H1 (cell line): ENCODE measurements around the gene PHGDH. TPM values are rescaled to one million over a fixed set of nuclear protein-coding genes. Genes with fewer than 3 reads are reported as not detected.

Experiments
- CTCF ChIA-PET: fragments of 300-600 bp; sonication (Branson Sonifier 250); formaldehyde crosslinking; loops from one replicate; lab custom pipeline; 2021; ENCODE audit not compliant: partially characterized antibody; lab: Charles Lee
- POLR2A ChIA-PET: fragments of 300-600 bp; sonication (Branson Sonifier 250); formaldehyde crosslinking; loops from one replicate; lab custom pipeline; 2021; ENCODE audit warnings: inconsistent platforms; ENCODE audit not compliant: partially characterized antibody; lab: Charles Lee
- DNase-seq, 2 experiments: peaks; one replicate each; pipeline versions ENCODE4 v3.0.0 to v3.0.0-alpha.2; 2010 to 2022; ENCODE audit warnings: low spot score in 2 of 2, low read depth in 1 of 2, mixed read lengths in 1 of 2
- FAIRE-seq: peaks from 2 replicates; lab custom pipeline; 2011; peaks lifted over from hg19 to GRCh38; lab: Jason Lieb, UNC
- H2AFZ ChIP-seq: 2 replicates; pipeline ENCODE4 v1.8.1; 2012; ENCODE audit warnings: low read length, inconsistent platforms
- H2AK5ac ChIP-seq: 2 replicates; pipeline ENCODE4 v1.6.1; 2013; ENCODE audit warnings: low read depth, low read length
- H2BK120ac ChIP-seq: replicated peaks from 2 replicates; pipeline ENCODE3; 2013; ENCODE audit warnings: low read depth, low read length, inconsistent platforms
- H2BK12ac ChIP-seq: 2 replicates; pipeline ENCODE4 v1.6.1; 2013; ENCODE audit warnings: low read depth, low read length
- H2BK15ac ChIP-seq: 2 replicates; pipeline ENCODE4 v1.6.1; 2013; ENCODE audit warnings: low read length
- H2BK20ac ChIP-seq: 2 replicates; pipeline ENCODE4 v1.6.1; 2013; ENCODE audit warnings: low read length
- H2BK5ac ChIP-seq: 2 replicates; pipeline ENCODE4 v1.6.1; 2013; ENCODE audit warnings: low read depth, low read length
- H3K14ac ChIP-seq: 2 replicates; pipeline ENCODE4 v1.6.1; 2013; ENCODE audit warnings: inconsistent platforms; ENCODE audit not compliant: insufficient read length
- H3K18ac ChIP-seq: 2 replicates; pipeline ENCODE4 v1.6.1; 2013; ENCODE audit warnings: low read length; ENCODE audit errors: extremely low read depth
- H3K23ac ChIP-seq: 2 replicates; pipeline ENCODE4 v1.6.1; 2013; ENCODE audit warnings: inconsistent platforms; ENCODE audit not compliant: insufficient read length
- H3K23me2 ChIP-seq: 2 replicates; pipeline ENCODE4 v1.6.1; 2013; ENCODE audit warnings: low read depth, low read length
- H3K27ac ChIP-seq: 2 replicates; pipeline ENCODE4 v1.6.1; 2011; ENCODE audit warnings: low read depth, low read length, inconsistent platforms
- H3K27me3 ChIP-seq, 4 experiments: replicated peaks in 1 of 4; 1 replicate in 1 of 4; 2 replicates in 3 of 4; pipeline versions ENCODE4 v1.6.1 to v1.8.1; 2011 to 2013; ENCODE audit warnings: low read length in 3 of 4, mild to moderate bottlenecking in 3 of 4, inconsistent platforms in 2 of 4, mixed read lengths in 2 of 4, moderate library complexity in 1 of 4; ENCODE audit not compliant: control insufficient read depth in 3 of 4, insufficient read depth in 3 of 4; ENCODE audit errors: extremely low read depth in 1 of 4
- H3K36me3 ChIP-seq, 4 experiments: 2 replicates each; pipeline versions ENCODE4 v1.6.1 to v1.8.1; 2011 to 2013; ENCODE audit warnings: mild to moderate bottlenecking in 4 of 4, low read length in 3 of 4, moderate library complexity in 2 of 4, control low read depth in 1 of 4, inconsistent platforms in 1 of 4; ENCODE audit not compliant: insufficient read depth in 4 of 4, control insufficient read depth in 2 of 4
- H3K4ac ChIP-seq: replicated peaks from 2 replicates; pipeline ENCODE3; 2013; ENCODE audit warnings: low read length, low read depth, mixed read lengths, inconsistent platforms; ENCODE audit not compliant: insufficient read length
- H3K4me1 ChIP-seq, 4 experiments: replicated peaks in 1 of 4; 1 replicate in 1 of 4; 2 replicates in 3 of 4; pipeline versions ENCODE4 v1.6.1 to v1.8.1; 2011 to 2013; ENCODE audit warnings: low read length in 3 of 4, inconsistent platforms in 2 of 4, mixed read lengths in 1 of 4; ENCODE audit not compliant: insufficient read depth in 4 of 4, control insufficient read depth in 3 of 4
- H3K4me2 ChIP-seq, 2 experiments: 2 replicates each; pipeline versions ENCODE4 v1.6.1 to v1.8.1; 2011 to 2013; ENCODE audit warnings: low read depth in 2 of 2, low read length in 2 of 2, control low read depth in 1 of 2, inconsistent platforms in 1 of 2, mild to moderate bottlenecking in 1 of 2; ENCODE audit not compliant: insufficient read depth in 1 of 2
- H3K4me3 ChIP-seq, 4 experiments: fragments of 200-600, 300-600 bp in 1 of 4; sonication (generic), shearing (Covaris generic), sonication (Bioruptor Twin) in 1 of 4; 2 replicates each; pipeline versions ENCODE4 v1.5.1 to v1.8.1; 2011 to 2016; ENCODE audit warnings: low read length in 4 of 4, low read depth in 3 of 4, control low read depth in 2 of 4, inconsistent platforms in 2 of 4, mild to moderate bottlenecking in 2 of 4, mixed read lengths in 1 of 4, moderate library complexity in 1 of 4; ENCODE audit not compliant: insufficient read depth in 2 of 4; ENCODE audit errors: extremely low read depth in 1 of 4
- H3K56ac ChIP-seq: replicated peaks from 2 replicates; pipeline ENCODE3; 2013; ENCODE audit warnings: low read depth, mild to moderate bottlenecking, mixed read lengths, low read length, inconsistent platforms; ENCODE audit not compliant: insufficient read length
- H3K79me1 ChIP-seq: 2 replicates; pipeline ENCODE4 v1.6.1; 2013; ENCODE audit warnings: low read depth, low read length, control low read depth
- H3K79me2 ChIP-seq, 2 experiments: 2 replicates each; pipeline versions ENCODE4 v1.6.1 to v1.8.1; 2012 to 2013; ENCODE audit warnings: low read length in 2 of 2, mild to moderate bottlenecking in 2 of 2, inconsistent platforms in 1 of 2; ENCODE audit not compliant: insufficient read depth in 2 of 2, control insufficient read depth in 1 of 2
- H3K9ac ChIP-seq, 4 experiments: replicated peaks in 1 of 4; 1 replicate in 1 of 4; 2 replicates in 3 of 4; pipeline versions ENCODE4 v1.6.1 to v1.8.1; 2011 to 2013; ENCODE audit warnings: low read depth in 3 of 4, low read length in 3 of 4, control low read depth in 2 of 4, mild to moderate bottlenecking in 2 of 4, moderate library complexity in 2 of 4, inconsistent platforms in 1 of 4; ENCODE audit errors: extremely low read depth in 1 of 4
- H3K9me3 ChIP-seq, 2 experiments: 2 replicates each; pipeline versions ENCODE4 v1.6.1 to v1.8.1; 2012 to 2013; ENCODE audit warnings: mild to moderate bottlenecking in 2 of 2, moderate library complexity in 2 of 2, control low read depth in 1 of 2, inconsistent platforms in 1 of 2, low read depth in 1 of 2, low read length in 1 of 2, mixed read lengths in 1 of 2; ENCODE audit not compliant: insufficient read depth in 2 of 2
- H4K20me1 ChIP-seq, 2 experiments: replicated peaks in 1 of 2; 2 replicates each; pipeline versions ENCODE3 to v1.8.1; 2011 to 2013; ENCODE audit warnings: inconsistent platforms in 2 of 2, low read length in 2 of 2, mild to moderate bottlenecking in 1 of 2; ENCODE audit not compliant: insufficient read depth in 2 of 2, control insufficient read depth in 1 of 2
- H4K5ac ChIP-seq: 2 replicates; pipeline ENCODE4 v1.6.1; 2013; ENCODE audit warnings: low read length, low read depth, mixed read lengths, inconsistent platforms; ENCODE audit not compliant: insufficient read length
- H4K8ac ChIP-seq: 2 replicates; pipeline ENCODE4 v1.8.0; 2013; ENCODE audit warnings: mild to moderate bottlenecking, moderate library complexity, low read length, inconsistent platforms; ENCODE audit not compliant: insufficient read depth; ENCODE audit errors: extremely low read depth
- H4K91ac ChIP-seq: replicated peaks from 2 replicates; pipeline ENCODE3; 2013; ENCODE audit warnings: low read length, mixed read lengths, inconsistent platforms; ENCODE audit not compliant: insufficient read length
- ATF2 ChIP-seq: IDR thresholded peaks from 2 replicates; pipeline ENCODE4 v1.6.1; 2012; ENCODE audit warnings: low read length, inconsistent platforms
- BCL11A ChIP-seq, 2 experiments: IDR thresholded peaks; one replicate each; pipeline ENCODE4 v1.6.1; 2011; ENCODE audit warnings: low read depth in 2 of 2, low read length in 2 of 2, mild to moderate bottlenecking in 2 of 2
- CBX8 ChIP-seq: fragments of 300-800, 300-1000 bp; sonication (generic); IDR thresholded peaks from 2 replicates; pipeline ENCODE4 v1.7.1; 2016; ENCODE audit warnings: low read depth, low read length, borderline replicate concordance
- EZH2 ChIP-seq: fragments of 200-600 bp; sonication (generic); IDR thresholded peaks from 2 replicates; pipeline ENCODE4 v1.7.1; 2012; ENCODE audit warnings: low read depth, mild to moderate bottlenecking, moderate library complexity, low read length, inconsistent platforms; ENCODE audit not compliant: severe bottlenecking
- FOSL1 ChIP-seq: IDR thresholded peaks from 2 replicates; pipeline ENCODE4 v1.6.1; 2011; ENCODE audit warnings: mild to moderate bottlenecking, low read depth, low read length, moderate library complexity; ENCODE audit not compliant: insufficient read depth
- GABPA ChIP-seq: IDR thresholded peaks from 2 replicates; pipeline ENCODE4 v1.6.1; 2011; ENCODE audit warnings: mild to moderate bottlenecking, low read length, moderate library complexity, borderline replicate concordance; ENCODE audit not compliant: insufficient read depth
- POU5F1 ChIP-seq: IDR thresholded peaks from 2 replicates; pipeline ENCODE4 v1.6.1; 2011; ENCODE audit warnings: low read depth, mild to moderate bottlenecking, low read length, moderate library complexity
- RFX5 ChIP-seq: IDR thresholded peaks from 2 replicates; pipeline ENCODE4 v1.6.1; 2011; ENCODE audit warnings: low read depth, low read length, improper control_type of control experiment, borderline replicate concordance
- RNF2 ChIP-seq: fragments of 200-900, 300-1000 bp; sonication (generic); IDR thresholded peaks from 2 replicates; pipeline ENCODE4 v1.7.1; 2016; ENCODE audit warnings: borderline replicate concordance, low read depth, mild to moderate bottlenecking, antibody characterized with exemption, low read length; ENCODE audit not compliant: poor library complexity, severe bottlenecking; ENCODE audit errors: missing control alignments
- TAF7 ChIP-seq: optimal IDR thresholded peaks from 2 replicates; pipeline ENCODE3; 2011; ENCODE audit warnings: low read depth, mild to moderate bottlenecking, inconsistent platforms, low read length, moderate library complexity, borderline replicate concordance
- TEAD4 ChIP-seq: IDR thresholded peaks from 2 replicates; pipeline ENCODE4 v1.6.1; 2012; ENCODE audit warnings: low read depth, low read length, inconsistent platforms, mixed read lengths
- WGBS, 2 experiments: shearing (Covaris generic) in 1 of 2; methylation state at CpG; one replicate each; pipeline versions ENCODE4 v1.1.6 to v1.1.7; 2013 to 2015; ENCODE audit warnings: low lambda C conversion rate in 2 of 2, mixed read lengths in 2 of 2, inconsistent platforms in 1 of 2, low coverage in 1 of 2, missing lambda C conversion rate in 1 of 2; ENCODE audit not compliant: insufficient replicate concordance in 2 of 2, insufficient coverage in 1 of 2, insufficient read length in 1 of 2; ENCODE audit errors: extremely low coverage in 1 of 2, missing lambda C conversion rate in 1 of 2; 5-methylcytosine and 5-hydroxymethylcytosine counted together
- polyA plus RNA-seq, 7 experiments: library from polyadenylated mRNA; depleted of rRNA in 3 of 7; stranded (reverse) in 5 of 7; unstranded in 2 of 7; fragments of >200 nt in 5 of 7; fragments of 200-250 nt in 2 of 7; gene quantifications; 1 replicate in 5 of 7; 2 replicates in 1 of 7; 4 replicates in 1 of 7; pipeline versions ENCODE4 v1.2.1 to v1.2.3, GENCODE V29; 2011 to 2013; ENCODE audit warnings: missing spikeins in 2 of 7, mixed read lengths in 2 of 7
- total RNA-seq: library from RNA; stranded (reverse); fragmentation: NEBNext Ultra II Directional; extraction: Animal tissue kit (Norgen Biotek cat#: 25700); gene quantifications from 2 replicates; pipeline ENCODE4 v1.2.1, GENCODE V29; 2021

Gene PHGDH
- total and polyA plus RNA-seq, 2 of the 8 experiments (the other 6 are each of a cell fraction or from before 2014, with no cell fraction given), result 358 to 687 TPM

GRCh38 chr1:119725626-119726025 lies 13.9 kb downstream of the PHGDH start:
- Histone ChIP-seq H3K14ac (no peak overlapping the region), H3K79me1 (peaks cover 23% of the 10 kb centered on the region), H3K4ac (no peak overlapping the region), H3K79me2 (peaks cover 7 to 76% of the 10 kb centered on the region in 2 experiments; a peak in 3 of 4 replicates), H2AFZ (no peak overlapping the region), H3K4me2 (no peak overlapping the region), H3K27ac (no peak overlapping the region), H4K8ac (no peak overlapping the region), H3K56ac (no peak overlapping the region), H3K9ac (no peak overlapping the region), H3K4me1 (no peaks in the 10 kb centered on the region), H3K23me2 (no peaks in the 10 kb centered on the region), H3K9me3 (no peaks in the 10 kb centered on the region), H3K36me3 (peaks cover 47 to 100% (median 88%) of the 10 kb centered on the region in 4 experiments), H2BK120ac (no peak overlapping the region), H3K18ac (no peak overlapping the region), H4K91ac (no peak overlapping the region), H2BK5ac (no peak overlapping the region), H2BK12ac (no peak overlapping the region), H3K23ac (no peak overlapping the region), H4K20me1 (peaks cover 14 to 23% of the 10 kb centered on the region in 2 experiments), H2BK15ac (no peak overlapping the region), H4K5ac (no peak overlapping the region), H3K27me3 (no peaks in the 10 kb centered on the region), H2AK5ac (no peak overlapping the region), H3K4me3 (no peak overlapping the region), H2BK20ac (no peak overlapping the region)
- WGBS, 2 experiments, result 83 to 92% methylated on average over 1 to 5 of the region's 5 CpGs
- ChIA-PET CTCF (interaction anchor here (0.7 to 14.1 kb wide), 6 partner anchors 9 to 114 kb away, joined by 3 to 132 read pairs (median 5); partner anchors contain the start of gene PHGDH), POLR2A (interaction anchor here (1.1 to 30.7 kb wide), 6 partner anchors 11 to 110 kb away, joined by 3 to 425 read pairs (median 6); partner anchors contain the start of genes PHGDH and ZNF697)
- FAIRE-seq (no peak), DNase-seq (no peak)
- TF ChIP-seq CBX8, result no peak
- no peak for TF ChIP-seq BCL11A (IDR thresholded peaks at IDR 0.05; ENCODE audit: low read depth in 2 of 2, low read length in 2 of 2)
- no peak for TF ChIP-seq POU5F1
- TF ChIP-seq FOSL1, result no peak
- no peak for TF ChIP-seq RNF2
- TF ChIP-seq ATF2, result no peak
- TF ChIP-seq EZH2, result no peak
- no peak for TF ChIP-seq RFX5
- no peak for TF ChIP-seq TAF7
- TF ChIP-seq TEAD4, result no peak
- TF ChIP-seq GABPA, result no peak
